Measurements from ENCODE around the gene CDKN1B.

CDKN1B gene

DNA sequence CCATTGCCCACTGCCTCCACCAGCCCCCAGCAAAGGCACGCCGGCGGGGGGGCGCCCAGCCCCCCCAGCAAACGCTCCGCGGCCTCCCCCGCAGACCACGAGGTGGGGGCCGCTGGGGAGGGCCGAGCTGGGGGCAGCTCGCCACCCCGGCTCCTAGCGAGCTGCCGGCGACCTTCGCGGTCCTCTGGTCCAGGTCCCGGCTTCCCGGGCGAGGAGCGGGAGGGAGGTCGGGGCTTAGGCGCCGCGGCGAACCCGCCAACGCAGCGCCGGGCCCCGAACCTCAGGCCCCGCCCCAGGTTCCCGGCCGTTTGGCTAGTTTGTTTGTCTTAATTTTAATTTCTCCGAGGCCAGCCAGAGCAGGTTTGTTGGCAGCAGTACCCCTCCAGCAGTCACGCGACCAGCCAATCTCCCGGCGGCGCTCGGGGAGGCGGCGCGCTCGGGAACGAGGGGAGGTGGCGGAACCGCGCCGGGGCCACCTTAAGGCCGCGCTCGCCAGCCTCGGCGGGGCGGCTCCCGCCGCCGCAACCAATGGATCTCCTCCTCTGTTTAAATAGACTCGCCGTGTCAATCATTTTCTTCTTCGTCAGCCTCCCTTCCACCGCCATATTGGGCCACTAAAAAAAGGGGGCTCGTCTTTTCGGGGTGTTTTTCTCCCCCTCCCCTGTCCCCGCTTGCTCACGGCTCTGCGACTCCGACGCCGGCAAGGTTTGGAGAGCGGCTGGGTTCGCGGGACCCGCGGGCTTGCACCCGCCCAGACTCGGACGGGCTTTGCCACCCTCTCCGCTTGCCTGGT, at the start of gene CDKN1B:
CDKN1B (plus strand) TSS at position 576 of the 793 bp plus-strand sequence. CDS start 472 bp downstream, outside the sequence.
- DNase-seq (ENCODE audit: low read depth), result no peak

- no peak for DNase-seq (ENCODE audit: low read depth)
Observed at GRCh38 chr12:12668005-12668404, 49.2 kb upstream of the CDKN1B start.

DNA sequence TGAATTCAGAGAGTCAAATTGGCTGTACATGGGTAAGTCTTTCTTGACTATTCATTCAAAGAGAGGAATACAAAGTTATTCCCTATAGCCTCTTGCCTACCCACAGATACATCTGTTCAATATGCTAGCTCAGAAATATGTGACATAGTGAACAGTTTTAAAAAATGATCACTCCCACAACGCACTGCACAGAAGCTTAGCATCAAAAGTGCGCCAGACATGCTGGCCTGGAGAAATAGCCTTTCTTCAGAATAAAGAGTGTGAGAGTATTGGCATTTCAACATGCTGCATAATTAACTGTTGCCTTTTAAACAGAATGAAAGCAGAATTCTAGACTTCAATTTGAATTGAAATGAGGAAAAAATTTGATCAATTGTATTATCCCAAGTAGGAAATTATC, 48.1 kb upstream of the CDKN1B start:
- DNase-seq (ENCODE audit: low read depth), result no peak

DNA sequence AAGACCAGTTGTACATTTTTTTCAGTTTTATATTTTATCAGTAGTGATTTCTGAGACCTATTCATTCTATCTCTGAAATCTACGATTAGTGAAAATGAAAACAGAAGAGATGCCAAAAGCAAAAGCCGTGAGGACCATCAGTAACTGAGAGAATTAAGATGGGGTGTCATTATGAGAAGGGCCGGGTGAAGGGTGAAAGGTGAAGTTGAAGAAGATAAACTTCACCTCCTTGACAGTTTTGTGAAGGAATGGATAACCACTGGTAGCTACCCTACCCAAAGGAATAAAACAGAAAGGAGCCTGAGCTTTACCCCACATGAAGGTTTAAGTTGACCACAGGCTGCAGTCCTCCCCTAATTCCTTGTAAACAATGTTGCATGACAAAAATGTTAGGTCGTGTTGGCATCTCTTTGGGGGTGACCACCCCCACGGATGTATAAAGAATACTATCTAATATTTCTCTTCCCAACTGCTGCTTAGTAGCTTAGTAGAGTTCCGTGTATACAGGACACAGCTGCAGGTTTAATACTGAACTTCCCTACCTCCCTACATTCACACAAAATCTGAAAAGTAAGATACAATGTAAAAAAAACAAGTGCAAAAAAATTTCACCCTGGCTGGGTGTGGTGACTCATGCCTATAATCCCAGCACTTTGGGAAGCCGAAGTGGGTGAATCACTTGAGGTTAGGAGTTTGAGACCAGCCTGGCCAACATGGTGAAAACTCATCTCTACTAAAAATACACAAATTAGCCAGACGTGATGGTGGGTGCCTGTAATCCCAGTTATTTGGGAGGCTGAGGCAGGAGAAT, 45.1 kb upstream of the CDKN1B start:
- DNase-seq (ENCODE audit: low read depth), result no peak

DNA sequence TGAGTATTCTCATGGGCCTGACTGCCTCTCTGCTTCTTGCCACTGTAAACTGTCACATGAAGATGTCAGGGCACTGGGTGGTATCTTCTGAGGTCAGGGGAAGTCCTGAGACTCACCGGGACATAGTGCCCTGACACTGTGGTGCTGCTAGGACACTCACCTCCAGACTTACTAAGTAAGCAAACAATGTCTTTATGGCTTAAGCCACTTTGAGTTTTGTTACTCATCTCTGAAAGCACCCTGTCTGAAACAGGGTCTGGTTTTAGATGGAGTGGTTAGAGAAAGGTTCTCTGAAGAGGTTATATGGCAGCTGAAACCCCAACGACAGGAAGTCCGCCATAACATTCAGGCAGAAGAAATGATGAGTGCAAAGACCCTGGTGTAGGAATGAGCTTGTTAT, 43.9 kb upstream of the CDKN1B start:
- DNase-seq (ENCODE audit: low read depth), result no peak

DNA sequence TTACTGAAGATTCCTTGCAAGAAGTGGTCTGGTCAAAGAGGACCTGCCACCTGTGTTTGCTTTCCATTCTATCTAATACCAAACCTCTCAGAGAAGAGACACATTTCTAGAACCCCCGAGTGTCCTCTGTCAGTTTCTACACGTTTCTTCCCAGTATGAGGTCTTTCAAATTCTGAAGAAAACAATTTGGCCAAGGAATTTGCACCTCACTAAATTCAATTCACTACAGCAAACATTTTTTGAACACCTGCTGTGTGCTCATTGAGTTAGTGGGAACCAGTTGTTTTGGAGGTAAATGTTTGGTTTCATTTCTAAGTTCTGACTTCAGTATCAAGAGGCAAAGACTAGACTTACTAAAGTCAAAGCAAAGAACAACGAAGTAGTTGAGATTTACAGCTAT, 40.6 kb upstream of the CDKN1B start:
- DNase-seq (ENCODE audit: low read depth), result no peak

GRCh38 chr12:12681061-12681765, 36.0 kb upstream of the CDKN1B start:
- DNase-seq (ENCODE audit: low read depth), result no peak

DNA sequence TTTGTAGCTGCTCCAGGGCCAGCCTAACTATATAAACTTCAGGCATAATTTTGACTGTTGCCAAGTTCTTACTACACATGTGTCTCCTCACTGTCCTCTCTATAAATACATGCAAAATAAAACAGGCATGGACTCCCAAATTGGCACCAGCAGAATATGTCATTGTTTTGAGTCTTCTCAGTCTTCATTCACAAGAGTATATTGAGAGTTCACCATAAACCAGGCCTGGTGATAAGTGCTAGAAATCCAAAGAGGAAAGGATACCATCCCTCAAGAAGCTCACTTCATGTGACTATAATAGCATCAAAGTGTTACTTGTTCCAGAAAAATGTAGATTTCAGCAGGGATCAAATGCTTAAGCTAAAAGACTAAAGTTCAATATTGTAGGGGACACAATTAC, 34.9 kb upstream of the CDKN1B start:
- no peak for DNase-seq (ENCODE audit: low read depth)

DNA sequence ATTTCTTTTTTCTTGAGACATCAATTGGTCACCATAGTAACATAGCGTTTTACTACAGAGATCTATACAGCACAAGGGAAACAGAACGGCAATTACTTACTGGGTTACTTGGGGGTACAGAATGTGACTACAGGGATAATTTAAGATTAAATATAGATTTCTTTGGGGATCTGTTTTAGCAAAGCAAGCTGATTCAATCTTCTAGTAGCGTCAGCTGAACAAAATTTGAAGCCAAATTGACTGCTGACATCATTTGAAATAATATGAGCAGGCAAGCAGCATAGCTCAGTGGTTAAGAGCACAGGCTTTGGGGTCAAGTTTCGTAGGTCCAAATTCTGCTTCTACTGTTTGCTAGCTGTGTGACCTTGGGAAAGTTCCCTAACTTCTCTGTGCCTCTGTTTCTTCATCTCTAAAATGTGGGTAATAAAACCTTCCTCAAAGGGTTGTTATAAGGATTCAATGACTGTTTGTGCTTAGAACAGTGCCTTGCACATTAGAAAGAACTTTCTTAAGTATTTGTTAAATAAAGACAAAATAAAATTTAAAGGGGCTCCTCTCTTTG, 34.0 kb upstream of the CDKN1B start:
- DNase-seq (ENCODE audit: low read depth), result no peak

DNA sequence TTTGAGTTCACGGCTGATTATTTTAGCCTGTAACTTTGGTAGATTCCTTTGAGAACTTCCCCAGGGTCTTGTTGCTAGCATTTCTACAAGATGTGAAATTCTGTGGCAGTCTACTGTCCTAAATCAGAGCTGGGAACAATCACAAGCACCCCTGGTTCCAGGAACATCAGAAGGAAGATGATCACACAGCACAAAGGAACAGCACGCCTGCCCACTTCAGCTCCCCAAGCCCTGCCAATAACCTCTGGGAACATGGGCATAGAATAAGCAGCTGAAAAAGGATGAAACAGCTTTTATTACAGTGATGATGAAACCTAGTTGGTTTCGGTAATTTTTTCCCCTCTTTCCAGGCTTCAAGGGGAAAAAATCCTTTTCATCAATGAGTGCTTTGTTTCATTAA, 33.4 kb upstream of the CDKN1B start:
- DNase-seq (ENCODE audit: low read depth), result no peak

DNA sequence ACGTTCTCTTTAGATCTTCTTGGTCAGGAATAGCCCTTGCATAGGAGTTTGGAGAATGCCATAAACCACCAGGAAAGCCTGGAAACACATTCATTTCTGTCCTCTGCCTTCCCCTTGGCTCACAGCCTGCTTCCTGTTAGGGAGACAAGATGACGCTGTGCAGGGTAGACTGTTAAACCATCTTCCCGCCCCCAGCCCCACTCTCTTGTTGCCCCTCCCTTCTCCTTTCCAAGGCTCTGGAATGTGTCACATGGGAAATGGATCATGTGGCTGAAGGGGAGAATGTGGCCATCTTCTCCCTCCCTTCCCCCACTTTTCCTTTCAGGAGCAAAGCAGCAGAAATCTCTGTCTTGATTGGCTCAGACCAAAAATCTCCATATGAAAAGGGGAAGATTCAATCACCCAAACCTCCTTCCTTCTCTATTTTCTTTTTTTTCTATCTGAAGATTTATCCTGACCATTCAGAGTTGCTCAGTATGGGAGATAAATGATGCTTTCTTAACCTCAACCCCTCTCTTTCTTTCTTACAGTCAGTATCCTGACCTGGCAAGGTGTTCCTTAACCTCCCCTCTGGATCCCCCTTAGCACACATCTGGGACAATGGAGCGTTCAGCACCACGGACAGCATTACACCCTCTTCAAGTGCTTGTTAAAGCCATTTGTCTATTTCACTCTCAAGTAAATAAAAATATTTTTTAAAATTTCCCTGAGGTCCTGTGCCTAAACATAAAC, 32.6 kb upstream of the CDKN1B start:
- peak; percentile 34 for DNase-seq (ENCODE audit: low read depth)

DNA sequence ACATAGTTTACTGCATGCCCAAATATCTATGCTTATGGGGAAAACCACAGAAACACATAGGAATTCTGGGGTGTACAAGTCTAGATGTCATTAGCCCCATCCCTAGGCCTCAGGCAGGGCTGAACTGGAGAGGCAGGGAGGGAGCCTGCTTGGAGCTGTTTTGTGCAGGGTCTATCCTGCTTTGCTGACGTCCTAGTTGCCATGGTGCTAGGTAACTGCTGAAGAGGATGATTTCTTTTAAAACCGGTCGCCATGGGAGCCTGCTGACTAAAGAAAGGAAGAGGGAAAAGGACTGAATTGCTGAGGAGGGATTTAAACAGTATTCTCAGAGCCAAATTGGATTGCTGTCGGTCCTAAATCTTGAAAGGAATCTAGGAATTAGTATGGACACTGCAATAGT, 31.9 kb upstream of the CDKN1B start:
- DNase-seq (ENCODE audit: low read depth), result no peak

DNA sequence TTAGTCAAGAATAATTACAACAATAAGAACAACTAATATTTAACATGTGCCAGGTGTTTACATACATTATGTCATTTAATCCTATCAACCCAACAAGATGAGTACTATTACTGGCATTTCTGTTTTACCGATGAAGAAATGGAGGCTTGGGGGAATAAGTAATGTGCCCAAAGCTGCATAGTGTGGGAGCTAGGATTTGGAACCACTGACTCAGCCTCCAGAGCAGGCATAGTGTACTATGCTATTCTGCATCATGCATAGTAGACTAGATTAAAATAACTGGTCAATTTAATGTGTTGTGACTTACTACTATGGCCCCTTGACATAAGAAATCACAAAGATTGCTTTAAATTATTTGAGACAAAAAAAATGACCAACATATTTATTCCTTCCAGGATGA, 30.7 kb upstream of the CDKN1B start:
- no peak for DNase-seq (ENCODE audit: low read depth)

DNA sequence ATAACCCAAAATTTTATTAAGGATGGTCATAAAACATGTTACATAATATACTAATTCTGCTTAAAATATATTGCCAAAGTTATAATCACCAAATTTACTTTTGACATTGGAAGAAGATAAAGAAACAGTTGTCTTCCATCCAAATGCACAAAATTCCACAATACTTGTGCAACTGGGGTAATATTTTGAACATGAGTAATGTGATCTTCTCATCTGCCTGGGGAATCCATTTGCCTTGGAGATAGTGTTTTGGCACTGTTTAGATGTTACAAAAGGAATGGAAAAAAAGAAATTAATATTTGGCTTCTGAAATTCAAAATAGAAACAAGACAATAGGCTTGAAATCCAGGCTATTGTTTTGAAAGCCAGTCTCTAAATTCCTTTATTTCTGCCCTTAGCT, 30.2 kb upstream of the CDKN1B start:
- no peak for DNase-seq (ENCODE audit: low read depth)

GRCh38 chr12:12689647-12690300, 27.4 kb upstream of the CDKN1B start:
- no peak for DNase-seq (ENCODE audit: low read depth)

DNA sequence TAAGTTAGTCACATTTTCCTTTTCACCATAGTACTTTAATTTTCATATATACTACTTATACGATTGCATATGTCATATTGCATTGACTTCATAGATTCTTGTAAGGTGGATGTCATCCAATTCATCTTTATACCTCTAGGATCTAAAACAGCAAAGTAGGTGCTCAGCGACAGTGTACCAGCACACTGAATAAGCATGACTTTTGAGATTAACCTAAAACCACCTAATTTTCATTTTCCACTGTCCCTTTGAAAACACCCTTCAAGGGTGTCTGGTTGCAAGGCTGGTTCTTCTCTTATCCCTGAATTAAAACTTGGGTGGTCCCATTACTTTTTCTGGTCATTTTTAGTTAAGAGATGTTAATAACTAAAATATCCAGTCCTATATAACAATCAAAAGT, 25.6 kb upstream of the CDKN1B start:
- no peak for DNase-seq (ENCODE audit: low read depth)

- DNase-seq (ENCODE audit: low read depth), result no peak
Observed at GRCh38 chr12:12693111-12693671, 24.0 kb upstream of the CDKN1B start.

GRCh38 chr12:12696562-12697383, 20.4 kb upstream of the CDKN1B start:
- DNase-seq (ENCODE audit: low read depth), result peak; percentile 80

DNA sequence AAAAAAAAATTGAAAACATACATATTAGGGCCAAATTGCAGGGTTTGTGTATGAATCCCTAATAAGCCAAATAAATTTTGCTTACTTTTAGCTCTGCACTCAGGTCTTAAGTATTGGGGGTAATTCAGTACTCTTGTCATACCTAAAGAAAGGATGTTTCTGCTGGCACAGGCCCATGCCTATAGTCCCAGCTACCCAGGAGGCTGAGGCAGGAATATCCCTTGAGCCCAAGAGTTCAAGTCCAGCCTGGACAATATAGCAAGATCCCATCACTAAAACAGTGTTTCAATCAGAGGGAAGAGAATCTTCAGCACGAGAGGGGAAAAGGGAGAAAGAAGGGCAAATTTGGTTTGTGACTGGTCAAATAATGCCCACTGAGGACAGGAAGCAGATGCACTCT, 17.8 kb upstream of the CDKN1B start:
- no peak for DNase-seq (ENCODE audit: low read depth)

- no peak for DNase-seq (ENCODE audit: low read depth)
Observed at GRCh38 chr12:12700254-12700653, 16.9 kb upstream of the CDKN1B start.
